Measurements from ENCODE around the gene GALNS.

The GALNS gene

DNA sequence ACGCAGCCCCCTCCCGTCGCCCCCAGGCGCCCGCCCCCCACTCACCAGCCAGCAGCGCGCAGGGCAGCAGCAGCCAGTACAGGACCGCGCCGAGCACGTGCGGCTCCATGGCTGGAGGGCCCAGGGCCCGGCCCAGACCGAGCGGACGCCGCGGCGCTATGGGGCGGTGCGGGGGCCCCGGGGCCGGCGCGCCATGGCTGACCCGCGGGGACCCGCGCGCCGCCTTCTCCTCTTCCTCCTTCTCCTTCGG is 72.0 kb downstream of the GALNS start:
- no peak for DNase-seq (ENCODE audit: low read depth)
- H3K4me3 ChIP-seq (ENCODE audit: low read depth, low read length): peak overlapping the region; percentile 58
- TF ChIP-seq, protein P1, sequence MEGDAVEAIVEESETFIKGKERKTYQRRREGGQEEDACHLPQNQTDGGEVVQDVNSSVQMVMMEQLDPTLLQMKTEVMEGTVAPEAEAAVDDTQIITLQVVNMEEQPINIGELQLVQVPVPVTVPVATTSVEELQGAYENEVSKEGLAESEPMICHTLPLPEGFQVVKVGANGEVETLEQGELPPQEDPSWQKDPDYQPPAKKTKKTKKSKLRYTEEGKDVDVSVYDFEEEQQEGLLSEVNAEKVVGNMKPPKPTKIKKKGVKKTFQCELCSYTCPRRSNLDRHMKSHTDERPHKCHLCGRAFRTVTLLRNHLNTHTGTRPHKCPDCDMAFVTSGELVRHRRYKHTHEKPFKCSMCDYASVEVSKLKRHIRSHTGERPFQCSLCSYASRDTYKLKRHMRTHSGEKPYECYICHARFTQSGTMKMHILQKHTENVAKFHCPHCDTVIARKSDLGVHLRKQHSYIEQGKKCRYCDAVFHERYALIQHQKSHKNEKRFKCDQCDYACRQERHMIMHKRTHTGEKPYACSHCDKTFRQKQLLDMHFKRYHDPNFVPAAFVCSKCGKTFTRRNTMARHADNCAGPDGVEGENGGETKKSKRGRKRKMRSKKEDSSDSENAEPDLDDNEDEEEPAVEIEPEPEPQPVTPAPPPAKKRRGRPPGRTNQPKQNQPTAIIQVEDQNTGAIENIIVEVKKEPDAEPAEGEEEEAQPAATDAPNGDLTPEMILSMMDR (IDR thresholded peaks at IDR 0.05; ENCODE audit: low read depth, low read length, missing control alignments): no peak
- in situ Hi-C loops (cut with HindIII; ENCODE audit: low sequenced_read_pairs): loop anchor here (10.0 kb wide), 1 partner anchor 110 kb away; no protein-coding TSS in a partner anchor

DNA sequence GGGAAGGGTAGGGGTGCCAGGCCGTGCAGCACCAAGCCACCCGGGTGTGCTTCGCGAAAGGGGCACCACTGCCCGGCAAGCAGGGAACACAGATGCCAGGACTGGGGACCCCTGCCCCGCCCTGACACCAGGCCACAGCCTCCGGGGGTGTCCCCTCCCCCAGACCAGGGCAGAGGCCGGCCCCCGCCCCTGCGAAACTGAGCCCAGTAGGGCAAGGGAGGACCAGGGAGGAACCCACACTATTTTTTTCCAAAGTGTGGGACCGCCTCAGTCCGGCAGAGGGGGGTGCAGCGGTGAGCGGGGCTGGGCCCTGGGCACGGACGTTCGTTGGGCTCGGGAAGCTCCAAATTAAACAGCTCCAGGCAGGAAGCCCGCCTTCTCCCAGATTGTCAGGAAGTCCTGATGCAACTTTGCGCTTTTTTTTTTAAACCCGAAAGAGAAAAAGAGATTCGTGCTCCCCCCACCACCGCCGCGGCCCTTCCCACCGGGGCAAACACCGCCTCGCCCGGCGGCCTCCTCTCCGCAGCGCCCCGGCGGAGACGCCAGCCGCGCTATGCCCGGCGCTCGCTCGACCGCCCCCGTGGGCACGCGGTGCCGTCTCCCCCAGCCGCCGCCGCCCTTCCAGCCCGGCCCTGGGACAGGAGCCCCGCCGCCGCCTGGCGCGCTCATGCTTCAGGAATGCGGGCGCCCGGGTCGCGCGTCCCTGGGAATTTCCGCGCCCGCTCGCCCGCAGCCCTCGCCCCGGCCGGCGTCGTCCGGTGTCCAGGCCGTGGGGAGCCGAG is 72.5 kb downstream of the GALNS start:
- in situ Hi-C loops (cut with HindIII; ENCODE audit: low sequenced_read_pairs): loop anchor here (10.0 kb wide), 1 partner anchor 109 kb away; no protein-coding TSS in a partner anchor
- TF ChIP-seq, protein P1 (IDR thresholded peaks at IDR 0.05; ENCODE audit: low read depth, low read length, missing control alignments): peak; percentile 67
- DNase-seq (ENCODE audit: low read depth): peak; percentile 41

DNA sequence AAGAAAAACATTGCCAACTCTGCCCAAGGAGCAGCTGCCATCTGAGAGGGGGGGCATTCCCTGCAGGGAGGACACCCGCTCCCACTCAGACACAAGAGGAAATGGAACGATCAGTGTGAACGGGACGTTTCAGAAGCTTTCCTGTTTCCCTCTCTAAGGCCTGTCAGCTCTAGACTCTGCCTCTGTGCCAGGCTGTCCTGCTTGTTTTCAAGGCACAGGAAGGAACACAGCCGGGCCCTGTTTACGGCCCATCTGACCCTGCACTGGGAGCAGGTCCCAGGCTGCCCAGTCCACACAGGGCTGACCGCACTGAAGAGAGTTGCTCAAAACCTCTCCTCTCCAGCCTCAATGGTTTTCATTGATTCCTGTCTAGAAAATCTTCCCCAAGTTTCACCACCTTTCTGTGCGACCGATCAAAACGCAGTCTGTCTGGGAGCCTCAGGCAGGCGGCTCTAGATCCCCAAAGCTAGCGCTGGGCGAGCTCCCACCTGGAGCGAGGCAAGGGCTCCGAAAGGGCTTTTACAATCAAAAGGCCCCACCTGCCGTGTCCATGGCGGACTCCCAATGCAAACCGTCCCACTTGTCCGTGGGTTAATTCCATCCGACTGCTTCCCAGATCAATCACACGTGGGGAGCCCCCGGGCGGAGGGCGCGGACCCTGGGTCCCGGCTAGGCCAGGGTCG is 73.2 kb downstream of the GALNS start:
- peak overlapping the region; percentile 58 for H3K4me3 ChIP-seq (ENCODE audit: low read depth, low read length)
- TF ChIP-seq, protein P1 (IDR thresholded peaks at IDR 0.05; ENCODE audit: low read depth, low read length, missing control alignments): no peak
- no peak for DNase-seq (ENCODE audit: low read depth)
- in situ Hi-C loops (cut with HindIII; ENCODE audit: low sequenced_read_pairs): loop anchor here (10.0 kb wide), 1 partner anchor 109 kb away; no protein-coding TSS in a partner anchor

More for the DNA sequence above, 72.5 kb downstream of the GALNS start:
- peak overlapping the region; percentile 58 for H3K4me3 ChIP-seq (ENCODE audit: low read depth, low read length)

GRCh38 chr16:88782454-88783390 is 74.0 kb downstream of the GALNS start:
- DNase-seq (ENCODE audit: low read depth): no peak
- in situ Hi-C loops (cut with HindIII; ENCODE audit: low sequenced_read_pairs): loop anchor here (10.0 kb wide), 1 partner anchor 108 kb away; no protein-coding TSS in a partner anchor
- peak overlapping the region; percentile 58 for H3K4me3 ChIP-seq (ENCODE audit: low read depth, low read length)
- TF ChIP-seq, protein P1 (IDR thresholded peaks at IDR 0.05; ENCODE audit: low read depth, low read length, missing control alignments): no peak

GRCh38 chr16:88781140-88782077 is 75.3 kb downstream of the GALNS start:
- no peak overlapping the region for H3K4me3 ChIP-seq (ENCODE audit: low read depth, low read length)
- DNase-seq (ENCODE audit: low read depth): no peak
- TF ChIP-seq, protein P1 (IDR thresholded peaks at IDR 0.05; ENCODE audit: low read depth, low read length, missing control alignments): no peak
- in situ Hi-C loops (cut with HindIII; ENCODE audit: low sequenced_read_pairs): loop anchor here (10.0 kb wide), 1 partner anchor 107 kb away; no protein-coding TSS in a partner anchor
